ENCODE measurements around the gene VPS35.
"Not testable (repeated sequence)": the region's sequence is repeated elsewhere in the genome, so short reads cannot be mapped to it uniquely, and the experiment has no call there.

Gene VPS35

GRCh38 chr16:46688101-46688653, 801 bp downstream of the VPS35 start:
- H4K20me1 ChIP-seq = peaks cover 49 to 78% (median 69%) of the 10 kb centered on the region in 11 experiments
- peak overlapping the region; percentile 78 to 97 (median 90) for H3K4me2 ChIP-seq

DNA sequence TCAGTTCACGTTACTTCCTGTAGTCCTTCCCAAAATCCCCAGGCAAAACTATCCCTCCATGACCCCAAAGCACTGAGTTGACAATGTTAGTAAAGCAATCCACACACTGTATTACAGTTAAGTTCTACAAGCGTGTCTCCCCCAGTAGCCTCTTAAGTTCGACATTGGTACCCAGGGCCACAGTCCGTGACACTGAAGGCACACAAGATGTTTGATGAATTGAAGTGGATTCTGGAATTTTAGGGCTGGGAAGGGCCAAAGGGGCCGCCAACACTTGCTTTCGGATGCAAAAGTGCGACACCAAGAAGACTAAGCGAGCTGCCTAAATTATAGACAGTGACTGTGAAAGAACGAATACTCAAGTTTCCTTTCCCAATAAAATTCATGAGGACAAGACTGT, 1.5 kb downstream of the VPS35 start:
- Histone ChIP-seq H3K9ac (peak overlapping the region; percentile 86 to 96 (median 91)), H3K4me3 (peak overlapping the region; percentile 75 to 99 (median 90)), H3K27me3 (no peaks in the 10 kb centered on the region), H4K20me1 (peaks cover 53 to 81% (median 74%) of the 10 kb centered on the region in 11 experiments), H3K27ac (peak overlapping the region in 10 of 11 experiments; percentile 82 to 96 (median 91); a peak in 20 of 22 replicates), H3K36me3 (peaks cover 5 to 33% (median 17%) of the 10 kb centered on the region in 11 experiments; a peak in 16 of 22 replicates), H3K4me2 (peak overlapping the region; percentile 78 to 97 (median 90)), H3K9me3 (replicated peaks in 1 of 11) (no peaks in the 10 kb centered on the region), H3K4me1 (peaks cover 30 to 76% (median 37%) of the 10 kb centered on the region in 10 experiments)
- TF ChIP-seq Cebpa-rat (IDR thresholded peaks at IDR 0.05) = no peak

More at GRCh38 chr16:46688101-46688653, 801 bp downstream of the VPS35 start:
- Histone ChIP-seq H3K27ac (peak overlapping the region; percentile 82 to 96 (median 91)), H3K4me3 (peak overlapping the region; percentile 75 to 99 (median 90)), H3K9ac (peak overlapping the region; percentile 86 to 96 (median 91)), H3K4me1 (peaks cover 30 to 72% (median 39%) of the 10 kb centered on the region in 10 experiments), H3K27me3 (no peaks in the 10 kb centered on the region), H3K36me3 (peaks cover 4 to 34% (median 22%) of the 10 kb centered on the region in 11 experiments; a peak in 19 of 22 replicates), H3K9me3 (replicated peaks in 1 of 11) (no peaks in the 10 kb centered on the region)
- TF ChIP-seq Cebpa-rat (IDR thresholded peaks at IDR 0.05) = no peak

DNA sequence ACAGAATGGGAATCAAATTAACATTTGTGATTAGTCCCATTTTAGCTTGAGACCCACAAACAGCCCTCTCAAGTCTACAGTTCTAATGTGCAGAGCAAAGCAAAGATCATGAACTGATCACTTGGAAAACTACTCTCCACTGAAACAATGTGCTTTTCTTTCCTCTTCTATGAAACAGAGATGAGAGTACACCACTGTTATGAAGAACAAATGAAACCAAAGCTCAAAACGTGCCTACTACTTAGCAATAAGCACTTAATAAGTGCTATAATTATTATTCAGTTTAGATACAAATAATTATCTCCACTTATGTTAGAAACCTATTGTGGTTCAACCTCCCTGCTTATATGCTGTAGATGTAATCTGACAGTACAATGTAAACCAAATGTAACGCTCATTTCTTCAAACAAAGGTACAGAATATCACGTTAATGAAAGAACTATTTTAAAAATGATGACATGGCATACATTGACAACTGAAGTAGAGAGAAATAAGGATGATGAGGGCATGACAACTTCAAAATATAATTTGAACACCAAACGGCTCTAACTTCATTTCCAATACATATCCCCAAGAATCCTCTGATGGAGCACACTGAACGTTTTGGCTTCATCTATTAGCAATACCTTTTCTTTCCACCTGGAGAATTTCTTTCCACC, 2.0 kb downstream of the VPS35 start:
- peaks cover 11 to 33% (median 18%) of the 10 kb centered on the region in 11 experiments; a peak in 17 of 22 replicates for H3K36me3 ChIP-seq
- TF ChIP-seq Cebpa-rat (IDR thresholded peaks at IDR 0.05) = no peak
- peak overlapping the region; percentile 75 to 99 (median 90); a peak in 17 of 20 replicates for H3K4me3 ChIP-seq
- H3K9ac ChIP-seq = peak overlapping the region in 8 of 11 experiments; percentile 89 to 96 (median 92); a peak in 16 of 22 replicates
- no peaks in the 10 kb centered on the region for H3K27me3 ChIP-seq
- peak overlapping the region in 2 of 11 experiments; percentile 82 to 91; a peak in 1 of 22 replicates for H3K27ac ChIP-seq
- no peaks in the 10 kb centered on the region for H3K9me3 ChIP-seq (replicated peaks in 1 of 11)
- H4K20me1 ChIP-seq = peaks cover 57 to 82% (median 74%) of the 10 kb centered on the region in 11 experiments
- H3K4me1 ChIP-seq = peaks cover 28 to 73% (median 32%) of the 10 kb centered on the region in 10 experiments
- H3K4me2 ChIP-seq = peak overlapping the region; percentile 78 to 97 (median 90)

- not testable (repeated sequence) for H3K4me2 ChIP-seq; H3K27me3 ChIP-seq; H3K9me3 ChIP-seq (replicated peaks in 1 of 11); H3K4me3 ChIP-seq; H3K27ac ChIP-seq; H3K9ac ChIP-seq
- Histone ChIP-seq H3K36me3 (peaks cover 51 to 72% (median 60%) of the 10 kb centered on the region in 11 experiments), H4K20me1 (peaks cover 34 to 87% (median 48%) of the 10 kb centered on the region in 11 experiments), H3K4me1 (peaks cover 3 to 46% (median 5%) of the 10 kb centered on the region in 10 experiments)
These were observed 7.1 kb downstream of the VPS35 start for GRCh38 chr16:46681867-46682266.

DNA sequence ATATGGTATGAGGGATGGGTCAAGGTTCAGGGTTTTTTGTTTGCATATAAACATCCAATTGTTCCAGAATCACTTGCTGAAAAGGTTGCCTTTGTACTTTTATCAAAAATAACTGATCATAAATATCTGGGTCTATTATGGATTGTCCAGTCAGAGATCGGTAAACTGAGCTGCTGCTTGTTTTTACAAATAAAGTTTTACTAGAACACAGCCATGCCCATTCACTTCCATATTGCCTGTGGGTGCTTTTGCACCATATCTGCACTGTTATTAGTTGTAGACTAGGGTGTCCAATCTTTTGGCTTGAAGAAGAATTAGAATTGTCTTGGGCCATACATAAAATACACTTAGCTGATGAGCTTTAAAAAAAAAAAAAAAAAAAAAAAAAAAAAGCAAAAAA, 11.0 kb downstream of the VPS35 start:
- H3K4me2 ChIP-seq; H3K27me3 ChIP-seq; H3K9ac ChIP-seq; H3K4me3 ChIP-seq; H3K4me1 ChIP-seq; H3K27ac ChIP-seq; H3K9me3 ChIP-seq (replicated peaks in 1 of 11): not testable (repeated sequence)
- Histone ChIP-seq H4K20me1 (peaks cover 0 to 69% (median 15%) of the 10 kb centered on the region in 11 experiments; a peak in 14 of 22 replicates), H3K36me3 (peaks cover 84 to 99% (median 92%) of the 10 kb centered on the region in 11 experiments)

DNA sequence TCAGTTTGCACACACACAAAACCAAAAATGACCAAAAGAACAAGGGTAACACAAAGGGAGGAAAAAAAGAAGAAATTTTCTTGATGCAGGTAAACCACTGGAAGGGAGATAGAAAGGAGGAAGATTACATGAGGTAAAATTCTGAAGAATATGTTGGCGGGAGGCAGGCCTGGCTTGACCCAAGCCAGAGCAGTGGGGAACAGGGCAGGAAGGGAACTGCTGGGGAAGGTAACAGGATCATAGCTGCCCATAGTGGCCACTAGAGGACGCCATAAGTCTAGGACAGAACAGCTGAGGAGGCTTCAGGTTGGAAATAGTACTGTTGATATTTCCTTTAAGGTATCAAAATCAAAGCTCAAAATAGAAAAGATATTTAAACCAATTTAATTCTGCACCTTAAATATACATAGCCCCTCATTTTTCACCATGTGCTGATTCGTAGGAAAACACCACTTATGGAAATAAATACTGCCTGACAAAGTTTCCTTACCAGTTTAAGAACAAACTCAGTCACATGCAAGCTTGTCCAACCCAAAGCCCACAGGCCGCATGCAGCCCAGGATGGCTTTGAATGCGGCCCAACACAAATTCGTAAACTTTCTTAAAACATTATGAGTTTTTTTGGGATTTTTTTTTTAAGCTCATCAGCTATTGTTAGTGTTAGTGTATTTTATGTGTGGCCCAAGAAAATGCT, 15.5 kb downstream of the VPS35 start:
- Histone ChIP-seq H3K9me3 (replicated peaks in 1 of 11) (no peaks in the 10 kb centered on the region), H3K4me2 (no peak overlapping the region), H3K9ac (0 out of 22 replicates have a peak overlapping the region, but pooled peaks of 1 of the 11 experiments have one; percentile 33), H3K27ac (no peak overlapping the region), H3K4me1 (no peaks in the 10 kb centered on the region), H3K27me3 (no peaks in the 10 kb centered on the region), H3K36me3 (peaks cover 96 to 100% (median 99%) of the 10 kb centered on the region in 11 experiments), H4K20me1 (peaks cover 0 to 68% (median 6%) of the 10 kb centered on the region in 11 experiments; a peak in 7 of 22 replicates), H3K4me3 (no peak overlapping the region)
- TF ChIP-seq Cebpa-rat (IDR thresholded peaks at IDR 0.05) = no peak

DNA sequence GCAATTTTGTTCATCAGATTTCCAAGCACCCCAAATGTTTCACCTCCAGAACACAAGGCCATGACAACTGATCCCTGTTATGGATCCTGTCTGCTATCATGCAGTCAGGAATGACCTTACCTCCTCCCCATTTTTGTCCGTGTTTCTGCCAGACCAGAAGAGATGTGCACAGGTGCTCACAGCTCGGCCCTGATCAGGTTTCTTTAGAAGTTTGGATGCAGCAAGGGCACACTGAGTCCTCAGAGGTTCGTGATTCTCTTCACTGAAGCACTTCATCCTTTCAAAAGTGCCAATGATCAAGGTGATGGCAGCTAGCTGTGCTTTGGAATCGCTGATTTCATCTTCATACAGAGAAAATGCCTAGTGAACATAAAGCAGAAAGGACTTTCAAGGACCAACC, 26.9 kb downstream of the VPS35 start:
- Histone ChIP-seq H3K4me3 (no peak overlapping the region), H3K36me3 (peaks cover 82 to 100% (median 96%) of the 10 kb centered on the region in 11 experiments), H3K4me2 (no peak overlapping the region), H3K27ac (no peak overlapping the region), H3K9me3 (replicated peaks in 1 of 11) (no peaks in the 10 kb centered on the region), H3K9ac (no peak overlapping the region), H3K4me1 (peaks cover 8 to 39% (median 15%) of the 10 kb centered on the region in 10 experiments), H4K20me1 (peaks cover 0 to 13% (median 0%) of the 10 kb centered on the region in 11 experiments; a peak in 5 of 22 replicates), H3K27me3 (no peaks in the 10 kb centered on the region)
- TF ChIP-seq Cebpa-rat (IDR thresholded peaks at IDR 0.05) = no peak

DNA sequence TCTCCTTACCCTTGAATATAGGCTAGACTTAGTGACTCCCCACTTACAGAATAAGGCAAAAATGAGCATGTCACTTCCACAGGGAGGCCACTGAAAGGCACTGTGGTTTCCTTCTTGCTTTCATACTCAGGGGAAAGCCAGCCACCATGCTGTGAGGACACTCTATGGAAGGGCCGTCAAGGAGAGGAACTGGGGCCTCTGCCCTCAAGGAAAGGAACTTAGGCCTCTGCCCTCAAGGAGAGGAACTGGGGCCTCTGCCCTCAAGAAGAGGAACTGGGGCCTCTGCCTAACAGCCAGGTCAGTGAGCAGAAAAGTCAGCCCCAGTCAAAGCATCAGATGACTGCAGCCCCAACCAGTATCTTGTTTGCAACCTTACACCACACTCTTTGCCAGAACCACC, 30.1 kb downstream of the VPS35 start:
- Histone ChIP-seq H4K20me1 (peaks cover 0 to 5% (median 0%) of the 10 kb centered on the region in 11 experiments; a peak in 4 of 22 replicates), H3K27me3 (no peaks in the 10 kb centered on the region), H3K9ac (peak overlapping the region in 2 of 11 experiments; percentile 5; a peak in 1 of 22 replicates), H3K4me1 (peaks cover 8 to 34% (median 15%) of the 10 kb centered on the region in 10 experiments), H3K9me3 (replicated peaks in 1 of 11) (peaks cover 0 to 18% (median 11%) of the 10 kb centered on the region in 11 experiments; a peak in 14 of 22 replicates), H3K27ac (peak overlapping the region in 6 of 11 experiments; percentile 26 to 62 (median 46); a peak in 10 of 22 replicates), H3K36me3 (peaks cover 61 to 99% (median 91%) of the 10 kb centered on the region in 11 experiments), H3K4me3 (no peak overlapping the region), H3K4me2 (peak overlapping the region; percentile 11 to 79 (median 29); a peak in 17 of 22 replicates)
- TF ChIP-seq Cebpa-rat (IDR thresholded peaks at IDR 0.05) = no peak
